OCI-LY3 (cell line): ENCODE data around the gene NR6A1.

Experiments
- EZH2phosphoT487 ChIP-seq: fragments of 200-600 bp; shearing (Covaris generic); IDR thresholded peaks from 2 replicates; pipeline ENCODE4 v1.6.1; 2018; ENCODE audit warnings: antibody characterized with exemption, mixed run types, low read depth
- TF ChIP-seq, protein P1 (sequence below): fragments of 200-600, 300-600 bp; sonication (generic); IDR thresholded peaks from 2 replicates; pipeline ENCODE4 v1.5.1; 2014; ENCODE audit warnings: antibody characterized with exemption, low read length, low read depth

- TF ChIP-seq, protein P1, sequence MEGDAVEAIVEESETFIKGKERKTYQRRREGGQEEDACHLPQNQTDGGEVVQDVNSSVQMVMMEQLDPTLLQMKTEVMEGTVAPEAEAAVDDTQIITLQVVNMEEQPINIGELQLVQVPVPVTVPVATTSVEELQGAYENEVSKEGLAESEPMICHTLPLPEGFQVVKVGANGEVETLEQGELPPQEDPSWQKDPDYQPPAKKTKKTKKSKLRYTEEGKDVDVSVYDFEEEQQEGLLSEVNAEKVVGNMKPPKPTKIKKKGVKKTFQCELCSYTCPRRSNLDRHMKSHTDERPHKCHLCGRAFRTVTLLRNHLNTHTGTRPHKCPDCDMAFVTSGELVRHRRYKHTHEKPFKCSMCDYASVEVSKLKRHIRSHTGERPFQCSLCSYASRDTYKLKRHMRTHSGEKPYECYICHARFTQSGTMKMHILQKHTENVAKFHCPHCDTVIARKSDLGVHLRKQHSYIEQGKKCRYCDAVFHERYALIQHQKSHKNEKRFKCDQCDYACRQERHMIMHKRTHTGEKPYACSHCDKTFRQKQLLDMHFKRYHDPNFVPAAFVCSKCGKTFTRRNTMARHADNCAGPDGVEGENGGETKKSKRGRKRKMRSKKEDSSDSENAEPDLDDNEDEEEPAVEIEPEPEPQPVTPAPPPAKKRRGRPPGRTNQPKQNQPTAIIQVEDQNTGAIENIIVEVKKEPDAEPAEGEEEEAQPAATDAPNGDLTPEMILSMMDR = no peak
- no peak for TF ChIP-seq EZH2phosphoT487
Measured at GRCh38 chr9:124697326-124698200, 73.5 kb downstream of the NR6A1 start.
